ENCODE results near the gene RUNX1.

The RUNX1 gene

GRCh38 chr21:34783815-34784214 lies 265.3 kb downstream of the RUNX1 start:
- no peak for TF ChIP-seq CTCF (IDR thresholded peaks at IDR 0.05)

GRCh38 chr21:34782506-34783360 lies 266.4 kb downstream of the RUNX1 start:
- TF ChIP-seq CTCF (IDR thresholded peaks at IDR 0.05) = no peak

- no peak for TF ChIP-seq CTCF (IDR thresholded peaks at IDR 0.05)
Measured at GRCh38 chr21:34781526-34781925, 267.6 kb downstream of the RUNX1 start.

GRCh38 chr21:34779860-34780259 lies 269.2 kb downstream of the RUNX1 start:
- no peak for TF ChIP-seq CTCF (IDR thresholded peaks at IDR 0.05)

DNA sequence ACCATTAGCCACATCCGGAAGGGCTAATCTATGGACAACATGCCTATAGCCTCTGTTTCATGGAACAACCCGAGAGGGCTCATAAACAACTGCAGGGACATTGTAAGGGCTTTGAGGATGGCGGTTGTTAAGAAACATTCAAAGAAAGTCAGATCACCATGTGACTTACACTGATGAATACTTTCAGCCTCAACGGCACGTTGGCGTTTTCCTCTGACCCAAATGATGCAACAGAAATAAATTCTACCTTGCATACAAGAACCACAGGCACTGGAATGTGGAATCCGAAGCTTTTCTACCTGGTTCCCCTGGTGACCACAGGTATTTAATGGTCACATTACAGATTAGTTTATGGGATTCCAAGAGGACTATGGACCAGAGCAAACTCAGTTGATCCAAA lies 273.3 kb downstream of the RUNX1 start:
- TF ChIP-seq CTCF (IDR thresholded peaks at IDR 0.05) = no peak

- no peak for TF ChIP-seq CTCF (IDR thresholded peaks at IDR 0.05)
Measured at GRCh38 chr21:34774750-34775149, 274.4 kb downstream of the RUNX1 start.

DNA sequence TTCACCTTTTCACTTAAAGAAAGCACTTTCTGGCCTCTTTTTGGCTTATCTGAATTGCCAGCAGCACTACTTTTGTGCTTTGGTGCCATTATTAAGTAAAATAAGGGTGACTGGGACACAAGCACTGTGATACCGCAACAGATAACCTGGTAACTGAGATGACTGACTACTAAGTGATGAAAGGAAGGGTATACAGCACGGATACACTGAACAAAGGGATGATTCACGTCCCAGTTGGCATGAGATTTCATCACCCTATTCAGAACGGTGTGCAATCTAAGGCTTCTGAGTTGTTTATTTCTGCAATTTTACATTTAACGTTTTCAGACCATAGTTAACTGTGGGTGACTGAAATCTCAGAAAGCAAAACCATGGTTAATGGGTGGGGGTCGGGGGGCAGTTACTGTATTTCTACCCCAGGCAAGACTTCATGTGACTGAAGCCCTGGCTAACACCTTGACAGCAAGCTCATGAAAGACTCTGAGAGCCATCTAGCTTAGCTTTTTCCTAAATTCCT lies 277.5 kb downstream of the RUNX1 start:
- TF ChIP-seq CTCF (IDR thresholded peaks at IDR 0.05) = no peak

Measured in LNCAP (cell line).